Stomach (tissue), 4 donors: Measurements from ENCODE around the gene GNAO1.

Experiments used
- POLR2AphosphoS5 ChIP-seq, 3 donors: sonication (generic); formaldehyde crosslinking; IDR thresholded peaks; one replicate each; pipeline ENCODE4 v1.6.1; 2016; ENCODE audit warnings: antibody characterized with exemption in 3 of 3
- TF ChIP-seq, protein P1 (sequence below), 7 experiments: fragments of 450-650 bp in 4 of 7; fragments of 200-600 bp in 3 of 7; sonication (generic) in 3 of 7; IDR thresholded peaks; one replicate each; pipeline ENCODE4 v1.5.1; 2016 to 2019; ENCODE audit warnings: antibody characterized with exemption in 7 of 7, control low read depth in 2 of 7, mild to moderate bottlenecking in 1 of 7

DNA sequence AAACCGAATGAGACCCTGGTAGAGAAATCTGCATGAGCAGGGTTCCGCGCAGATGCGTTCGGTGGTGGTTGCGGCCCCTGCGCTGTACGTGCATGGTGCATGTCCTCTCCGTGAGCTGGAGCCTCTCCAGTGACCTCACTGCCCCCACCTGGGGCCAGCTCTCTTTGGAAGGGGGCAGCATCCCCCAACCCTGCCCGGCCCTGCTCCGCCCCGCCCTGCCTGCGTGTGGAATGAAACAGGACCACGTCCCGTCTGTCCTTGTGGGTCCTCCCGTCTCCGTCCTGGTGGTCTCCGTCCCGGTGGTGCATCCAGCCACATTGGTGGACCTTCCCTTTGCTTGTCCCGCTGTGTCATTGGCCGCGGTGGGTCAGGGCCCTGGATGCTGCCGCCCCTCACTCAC, 149.1 kb downstream of the GNAO1 start:
- TF ChIP-seq, protein P1, sequence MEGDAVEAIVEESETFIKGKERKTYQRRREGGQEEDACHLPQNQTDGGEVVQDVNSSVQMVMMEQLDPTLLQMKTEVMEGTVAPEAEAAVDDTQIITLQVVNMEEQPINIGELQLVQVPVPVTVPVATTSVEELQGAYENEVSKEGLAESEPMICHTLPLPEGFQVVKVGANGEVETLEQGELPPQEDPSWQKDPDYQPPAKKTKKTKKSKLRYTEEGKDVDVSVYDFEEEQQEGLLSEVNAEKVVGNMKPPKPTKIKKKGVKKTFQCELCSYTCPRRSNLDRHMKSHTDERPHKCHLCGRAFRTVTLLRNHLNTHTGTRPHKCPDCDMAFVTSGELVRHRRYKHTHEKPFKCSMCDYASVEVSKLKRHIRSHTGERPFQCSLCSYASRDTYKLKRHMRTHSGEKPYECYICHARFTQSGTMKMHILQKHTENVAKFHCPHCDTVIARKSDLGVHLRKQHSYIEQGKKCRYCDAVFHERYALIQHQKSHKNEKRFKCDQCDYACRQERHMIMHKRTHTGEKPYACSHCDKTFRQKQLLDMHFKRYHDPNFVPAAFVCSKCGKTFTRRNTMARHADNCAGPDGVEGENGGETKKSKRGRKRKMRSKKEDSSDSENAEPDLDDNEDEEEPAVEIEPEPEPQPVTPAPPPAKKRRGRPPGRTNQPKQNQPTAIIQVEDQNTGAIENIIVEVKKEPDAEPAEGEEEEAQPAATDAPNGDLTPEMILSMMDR (IDR thresholded peaks at IDR 0.05) = no peak
- no peak for TF ChIP-seq POLR2AphosphoS5 (IDR thresholded peaks at IDR 0.05)
